Mucosa of rectum (tissue), 2 donors: ENCODE results near the gene TOMM34.

Experiments used
- H3K27ac ChIP-seq, 2 donors: one replicate each; pipeline ENCODE4 v1.7.0; 2013; ENCODE audit warnings: inconsistent platforms in 2 of 2, low read depth in 2 of 2, low read length in 2 of 2
- H3K27me3 ChIP-seq, 2 donors: one replicate each; pipeline ENCODE4 v1.7.0; 2013; ENCODE audit warnings: low read length in 2 of 2; ENCODE audit not compliant: control insufficient read depth in 2 of 2, insufficient read depth in 2 of 2
- H3K36me3 ChIP-seq, 2 donors: one replicate each; pipeline ENCODE4 v1.7.0; 2013; ENCODE audit warnings: low read length in 2 of 2; ENCODE audit not compliant: control insufficient read depth in 2 of 2, insufficient read depth in 2 of 2
- H3K4me1 ChIP-seq, 2 donors: one replicate each; pipeline ENCODE4 v1.7.0; 2013; ENCODE audit warnings: low read length in 2 of 2, mild to moderate bottlenecking in 1 of 2; ENCODE audit not compliant: control insufficient read depth in 2 of 2, insufficient read depth in 2 of 2
- H3K4me3 ChIP-seq, 2 donors: one replicate each; pipeline ENCODE4 v1.7.0; 2013; ENCODE audit warnings: low read length in 2 of 2
- H3K9ac ChIP-seq, 2 donors: one replicate each; pipeline ENCODE4 v1.7.0; 2013; ENCODE audit warnings: low read length in 2 of 2, low read depth in 1 of 2, mild to moderate bottlenecking in 1 of 2
- H3K9me3 ChIP-seq, 2 donors: one replicate each; pipeline ENCODE4 v1.7.0; 2013; ENCODE audit warnings: low read length in 2 of 2; ENCODE audit not compliant: control insufficient read depth in 2 of 2
- donor health status: healthy.
- donor health status: Normal muscosa, but diverticular disease.

The TOMM34 gene

DNA sequence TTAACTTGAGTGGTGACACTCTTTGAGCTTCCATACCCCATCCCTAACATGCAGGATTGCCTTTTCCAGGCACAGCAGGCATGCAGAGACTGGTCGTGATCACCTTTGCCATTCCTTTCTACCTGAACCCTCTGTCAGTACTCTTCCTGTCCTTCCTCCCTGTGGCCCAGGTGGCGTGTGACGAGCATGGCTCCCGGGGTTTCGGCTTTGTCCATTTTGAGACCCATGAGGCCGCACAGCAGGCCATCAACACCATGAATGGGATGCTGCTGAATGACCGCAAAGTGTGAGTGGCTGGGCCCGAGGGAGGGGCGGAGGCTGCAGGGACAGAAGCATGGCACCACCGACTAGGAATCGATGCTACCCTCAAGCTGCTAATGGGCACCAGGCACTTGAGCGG lies 43.6 kb downstream of the TOMM34 start:
- Histone ChIP-seq H3K27ac (no peak overlapping the region), H3K4me1 (no peaks in the 10 kb centered on the region), H3K9me3 (no peaks in the 10 kb centered on the region), H3K36me3 (no peaks in the 10 kb centered on the region), H3K9ac (no peak overlapping the region), H3K4me3 (no peak overlapping the region), H3K27me3 (no peaks in the 10 kb centered on the region)

DNA sequence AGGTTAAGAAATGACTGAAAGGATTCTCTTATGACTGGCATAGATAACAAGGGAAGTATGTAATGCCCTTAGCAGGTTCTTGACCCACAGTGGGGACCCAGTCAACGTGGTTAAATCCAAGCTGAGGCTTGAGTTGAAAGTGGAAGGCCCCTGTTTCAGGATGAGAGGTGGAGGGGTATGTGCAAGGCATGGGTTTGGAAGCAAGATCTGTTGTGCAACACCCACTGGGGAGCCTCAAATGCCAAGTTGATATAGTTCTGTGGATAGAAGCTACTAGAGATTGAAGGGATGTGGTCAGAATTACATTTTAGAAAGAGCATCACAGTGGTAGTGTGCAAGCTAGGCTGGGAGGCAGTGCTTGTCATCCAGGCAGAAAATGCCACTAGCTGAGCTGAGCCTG lies 45.3 kb downstream of the TOMM34 start:
- Histone ChIP-seq H3K27ac (no peak overlapping the region), H3K4me1 (peaks cover 0 to 7% of the 10 kb centered on the region in 2 donors), H3K36me3 (no peaks in the 10 kb centered on the region), H3K27me3 (no peaks in the 10 kb centered on the region), H3K9ac (no peak overlapping the region), H3K9me3 (no peaks in the 10 kb centered on the region), H3K4me3 (no peak overlapping the region)

DNA sequence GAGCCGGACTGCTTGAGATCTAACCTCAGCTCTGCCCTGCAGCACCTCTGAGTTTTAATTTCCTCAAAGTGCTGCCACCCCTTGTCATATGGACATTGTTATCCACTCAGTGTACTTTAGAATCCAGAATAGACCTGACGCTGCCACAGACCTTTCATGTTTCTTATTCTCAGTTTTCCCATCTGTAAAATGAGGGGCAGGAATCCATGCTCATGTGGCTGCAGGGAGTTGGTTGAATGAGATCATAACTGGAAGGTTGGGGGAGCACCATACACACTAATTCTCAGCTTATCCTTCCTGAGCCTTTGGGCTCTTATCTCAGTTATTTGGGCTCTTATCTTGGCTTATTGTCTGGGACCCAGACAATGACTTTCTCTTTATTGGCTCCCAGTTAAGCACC lies 48.0 kb downstream of the TOMM34 start:
- H3K27me3 ChIP-seq, result no peaks in the 10 kb centered on the region
- peaks cover 4 to 6% of the 10 kb centered on the region in 2 donors for H3K36me3 ChIP-seq
- H3K9ac ChIP-seq, result no peak overlapping the region
- no peaks in the 10 kb centered on the region for H3K9me3 ChIP-seq
- H3K4me3 ChIP-seq, result no peak overlapping the region
- H3K27ac ChIP-seq, result no peak overlapping the region
- peaks cover 7% of the 10 kb centered on the region in 2 donors for H3K4me1 ChIP-seq

DNA sequence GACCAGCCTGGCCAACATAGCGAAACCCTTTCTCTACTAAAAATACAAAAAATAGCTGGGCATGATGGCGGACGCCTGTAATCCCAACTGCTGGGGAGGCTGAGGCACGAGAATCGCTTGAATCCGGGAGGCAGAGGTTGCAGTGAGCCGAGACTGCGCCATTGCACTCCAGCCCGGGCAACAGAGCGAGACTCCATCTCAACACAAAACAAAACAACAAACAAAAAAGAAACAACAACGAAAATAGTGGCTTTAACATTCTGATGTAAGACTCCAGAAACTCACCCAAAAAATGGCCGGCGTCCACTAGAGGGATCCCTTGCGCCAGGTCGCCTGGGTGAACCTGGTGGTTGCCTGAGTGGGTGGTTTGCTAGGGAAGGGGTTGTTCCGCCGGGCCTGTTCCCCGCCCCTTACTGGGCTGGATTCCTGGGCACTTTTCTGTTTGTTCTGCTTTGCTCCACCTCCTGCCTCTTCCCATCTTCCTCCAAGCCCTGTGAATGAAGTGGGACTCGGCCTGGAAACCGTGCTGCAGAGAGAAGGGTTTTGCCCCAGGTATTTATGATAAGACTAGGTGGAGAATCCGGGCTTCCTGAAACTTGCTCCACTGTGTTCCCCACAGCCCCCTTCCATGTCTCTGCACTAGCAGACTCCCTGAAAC lies 48.8 kb downstream of the TOMM34 start:
- Histone ChIP-seq H3K9me3 (no peaks in the 10 kb centered on the region), H3K9ac (no peak overlapping the region), H3K27ac (no peak overlapping the region), H3K4me3 (no peak overlapping the region), H3K4me1 (peaks cover 7% of the 10 kb centered on the region in 2 donors), H3K36me3 (peaks cover 11 to 14% of the 10 kb centered on the region in 2 donors), H3K27me3 (no peaks in the 10 kb centered on the region)

DNA sequence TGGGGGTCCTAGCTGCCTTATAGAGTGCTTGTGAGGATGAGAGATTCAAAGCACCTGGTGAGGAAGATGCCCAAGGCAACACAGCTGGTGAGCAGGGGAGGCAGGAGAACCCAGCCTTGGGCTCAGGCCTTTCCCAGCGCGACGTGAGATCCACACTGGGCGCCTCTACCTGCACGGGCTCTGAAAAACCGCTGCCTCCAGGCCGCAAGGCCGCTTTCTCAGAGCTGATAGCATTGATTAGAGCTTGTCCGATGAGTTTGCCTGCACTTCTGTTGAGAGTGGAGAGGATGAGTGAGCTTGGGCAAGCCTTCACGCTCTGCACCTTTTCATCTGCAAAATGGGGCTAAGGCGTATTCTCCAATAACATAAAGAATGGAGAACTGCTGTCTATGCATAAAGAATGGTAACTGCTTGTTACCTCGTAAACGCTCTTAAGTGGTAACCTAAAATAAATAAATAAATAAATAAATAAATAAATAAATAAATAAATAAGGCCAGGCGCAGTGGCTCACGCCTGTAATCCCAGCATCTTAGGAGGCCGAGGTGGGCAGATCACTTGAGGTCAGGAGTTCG lies 49.4 kb downstream of the TOMM34 start:
- H3K9me3 ChIP-seq, result no peaks in the 10 kb centered on the region
- H3K27ac ChIP-seq, result no peak overlapping the region
- peaks cover 7% of the 10 kb centered on the region in 2 donors for H3K4me1 ChIP-seq
- peaks cover 17 to 21% of the 10 kb centered on the region in 2 donors for H3K36me3 ChIP-seq
- no peaks in the 10 kb centered on the region for H3K27me3 ChIP-seq
- peak overlapping the region in 1 of 2 donors; percentile 70 for H3K4me3 ChIP-seq
- no peak overlapping the region for H3K9ac ChIP-seq

DNA sequence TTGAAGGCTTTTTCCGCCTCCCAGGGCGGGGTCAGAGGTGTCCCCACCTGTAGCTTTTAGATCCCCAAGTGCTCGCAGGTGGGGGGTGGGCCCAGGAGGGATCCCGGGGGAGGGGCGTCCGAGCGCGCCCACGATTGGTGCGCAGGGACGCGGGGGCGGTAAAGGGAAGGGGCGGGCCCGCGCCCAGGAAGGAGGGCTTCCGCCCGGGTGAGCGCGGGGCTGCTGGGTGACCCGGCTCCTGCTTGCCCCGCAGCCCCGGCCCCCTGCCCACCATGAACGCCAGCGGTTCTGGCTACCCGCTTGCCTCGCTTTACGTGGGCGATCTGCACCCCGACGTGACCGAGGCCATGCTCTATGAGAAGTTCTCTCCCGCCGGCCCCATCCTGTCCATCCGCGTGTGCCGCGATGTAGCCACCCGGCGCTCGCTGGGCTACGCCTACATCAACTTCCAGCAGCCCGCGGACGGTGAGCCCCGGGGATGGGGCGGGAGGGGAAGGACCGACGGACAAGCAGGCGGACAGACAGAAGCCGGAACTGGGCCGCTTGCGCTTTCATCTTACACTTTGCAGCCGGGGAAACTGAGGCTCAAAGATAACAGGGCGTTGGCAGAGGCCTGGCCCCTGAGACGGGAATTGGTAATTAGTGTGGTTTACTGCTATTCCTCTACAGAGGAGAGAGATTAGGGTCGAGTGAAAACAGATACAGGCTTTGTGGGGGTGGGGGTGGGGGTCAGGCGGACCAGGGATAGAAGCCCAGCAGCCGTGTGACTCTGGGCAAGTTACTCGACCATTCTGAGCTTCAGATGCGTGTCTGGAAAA lies 50.1 kb downstream of the TOMM34 start, which contains the start of gene PABPC1L:
Gene PABPC1L (plus strand): TSS at position 189 of the 818 bp plus-strand sequence. CDS start 84 bp downstream, at position 273.
- H3K9me3 ChIP-seq, result no peaks in the 10 kb centered on the region
- H3K4me1 ChIP-seq, result peaks cover 7% of the 10 kb centered on the region in 2 donors
- H3K27me3 ChIP-seq, result no peaks in the 10 kb centered on the region
- peaks cover 22 to 28% of the 10 kb centered on the region in 2 donors for H3K36me3 ChIP-seq
- peak within 1 kb of the TSS in 1 of 2 donors; percentile 4 for H3K27ac ChIP-seq
- H3K9ac ChIP-seq, result peak within 1 kb of the TSS; percentile 53
- H3K4me3 ChIP-seq, result peak within 1 kb of the TSS; percentile 62 to 70

DNA sequence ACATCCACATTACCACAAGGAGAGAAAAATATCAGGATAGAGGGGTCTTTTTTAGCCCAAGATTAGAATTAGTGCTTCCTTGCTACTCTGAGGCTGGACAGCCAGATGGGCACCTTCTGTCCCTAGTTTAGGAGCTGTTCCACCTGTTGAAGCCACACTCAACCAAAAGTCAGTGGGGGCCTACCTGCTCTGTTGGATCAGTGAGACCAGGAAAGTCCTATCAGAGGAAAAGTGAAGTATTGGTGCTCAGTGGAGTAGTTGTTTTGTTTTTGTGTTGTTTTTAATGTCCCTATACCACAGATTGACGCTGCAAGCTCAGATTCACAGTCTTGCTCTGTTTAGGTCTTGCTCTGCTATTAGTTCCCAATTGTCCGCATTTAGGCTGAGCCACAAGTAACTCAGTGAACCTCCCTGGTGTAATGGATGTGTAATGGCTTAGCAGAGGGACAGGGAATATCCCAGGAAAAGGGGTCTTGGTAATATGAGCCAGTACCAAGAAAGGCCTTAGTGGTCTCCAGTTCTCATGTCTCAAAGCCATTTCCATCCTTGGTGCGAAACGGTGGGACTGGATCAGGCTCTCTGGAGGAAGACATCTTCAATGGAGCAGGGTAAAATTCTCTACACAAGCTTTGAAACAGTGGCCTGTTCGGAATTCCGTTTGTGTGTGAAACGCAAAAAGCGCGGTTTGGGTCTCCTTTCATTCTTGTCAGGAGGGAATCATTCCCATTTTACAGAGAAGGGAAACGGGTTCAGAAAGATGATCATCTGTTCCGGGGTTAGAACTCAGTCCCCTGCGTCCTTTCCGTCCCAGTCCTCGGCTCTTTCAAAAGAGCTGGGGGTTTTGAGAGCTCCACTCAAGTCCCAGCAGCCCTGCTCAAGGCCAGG lies 51.0 kb downstream of the TOMM34 start:
- peaks cover 7% of the 10 kb centered on the region in 2 donors for H3K4me1 ChIP-seq
- peak overlapping the region in 1 of 2 donors; percentile 4 for H3K9ac ChIP-seq
- no peaks in the 10 kb centered on the region for H3K27me3 ChIP-seq
- H3K27ac ChIP-seq, result no peak overlapping the region
- H3K9me3 ChIP-seq, result no peaks in the 10 kb centered on the region
- H3K36me3 ChIP-seq, result peaks cover 31 to 36% of the 10 kb centered on the region in 2 donors
- peak overlapping the region; percentile 62 to 70 for H3K4me3 ChIP-seq

DNA sequence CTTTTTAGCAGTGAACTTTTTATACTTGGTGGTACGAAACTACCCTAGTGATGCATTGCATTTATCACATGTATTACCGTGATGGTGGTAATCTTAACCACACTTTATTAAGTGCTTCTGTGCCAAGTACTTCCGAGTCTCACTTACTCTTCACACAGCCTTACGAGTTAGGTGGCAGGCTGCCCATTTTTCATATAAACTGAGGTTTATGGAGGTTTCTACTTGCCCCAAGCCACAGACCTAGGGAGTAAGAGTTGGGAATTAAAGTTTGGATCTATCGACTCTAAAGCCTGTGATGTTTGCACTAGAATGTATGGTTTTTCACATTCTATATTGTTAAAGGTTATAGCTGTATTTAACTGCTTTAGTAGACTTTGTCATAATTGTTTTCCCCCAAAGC lies 55.8 kb downstream of the TOMM34 start:
- Histone ChIP-seq H3K27me3 (no peaks in the 10 kb centered on the region), H3K4me3 (no peak overlapping the region), H3K27ac (no peak overlapping the region), H3K9me3 (no peaks in the 10 kb centered on the region), H3K4me1 (peaks cover 0 to 3% of the 10 kb centered on the region in 2 donors), H3K36me3 (peaks cover 68% of the 10 kb centered on the region in 2 donors), H3K9ac (no peak overlapping the region)

DNA sequence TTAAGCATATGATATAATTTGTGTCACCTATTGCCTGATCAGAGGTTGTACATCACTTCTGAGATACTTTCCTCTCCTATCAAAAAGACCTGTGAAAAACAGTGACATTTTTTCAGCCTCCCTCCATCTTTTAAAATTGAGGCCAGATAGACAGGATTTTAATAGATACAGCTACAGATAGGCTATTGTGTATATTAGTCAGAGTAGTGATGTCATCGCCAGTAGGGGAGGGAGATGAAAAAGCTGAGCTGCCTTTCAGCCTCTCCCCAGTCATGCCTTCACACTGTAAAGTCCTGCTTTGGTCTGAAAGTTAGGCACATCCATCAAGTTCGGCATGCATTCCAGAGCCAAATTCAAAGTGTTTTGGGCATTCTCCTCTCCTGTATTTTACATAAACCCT lies 58.2 kb downstream of the TOMM34 start:
- Histone ChIP-seq H3K36me3 (peaks cover 59 to 62% of the 10 kb centered on the region in 2 donors), H3K27ac (no peak overlapping the region), H3K9ac (no peak overlapping the region)

More for the DNA sequence above, 58.2 kb downstream of the TOMM34 start:
- Histone ChIP-seq H3K4me1 (peaks cover 0 to 5% of the 10 kb centered on the region in 2 donors), H3K27me3 (no peaks in the 10 kb centered on the region), H3K4me3 (no peak overlapping the region), H3K9me3 (no peaks in the 10 kb centered on the region)
